Measurements from ENCODE around the gene ADAMTS18. TPM values are rescaled to one million over a fixed set of nuclear protein-coding genes. Genes with fewer than 3 reads are reported as not detected.

Gene ADAMTS18
- total and polyA plus RNA-seq, 9 of the 15 experiments (the other 6 are each of a cell fraction or from before 2014, with no cell fraction given), result not detected

- no peak overlapping the region for H3K27ac ChIP-seq (ENCODE audit: extremely low read depth, low read depth, low read length)
- no peaks in the 10 kb centered on the region for H3K4me1 ChIP-seq (replicated peaks in 1 of 2; ENCODE audit: control insufficient read depth in 2 of 2, insufficient read depth in 2 of 2, low read length in 2 of 2)
- TF ChIP-seq BACH1 (tag; IDR thresholded peaks at IDR 0.05) (no peak), RBM34 (IDR thresholded peaks at IDR 0.05; ENCODE audit: borderline replicate concordance, insufficient read depth, low read length) (no peak), JUN (IDR thresholded peaks at IDR 0.05; ENCODE audit: borderline replicate concordance, low read depth, low read length) (no peak), JUN (CRISPR knock-in tag; IDR thresholded peaks at IDR 0.05; ENCODE audit: borderline replicate concordance) (no peak)
- intact Hi-C loops (cut with micrococcal nuclease), result no loop called here
- H3K9ac ChIP-seq (ENCODE audit: insufficient read depth in 1 of 2, low read depth in 2 of 2, low read length in 2 of 2), result no peak overlapping the region
- ChIA-PET CTCF (ENCODE audit: low intra/inter-chr PET ratio) (no interaction called here), POLR2A (interaction anchor here (0.7 kb wide), 1 partner anchor 100 kb away, joined by 3 read pairs; no protein-coding TSS in a partner anchor)
- no peaks in the 10 kb centered on the region for H3K9me1 ChIP-seq (ENCODE audit: control insufficient read depth, insufficient read depth, low read length)
- H3K79me2 ChIP-seq (ENCODE audit: control insufficient read depth, insufficient read depth, low read length), result no peaks in the 10 kb centered on the region
- no peak overlapping the region for H3K4me2 ChIP-seq (ENCODE audit: insufficient read depth, low read length)
- H3K4me3 ChIP-seq, result no peak overlapping the region
- no TSS peak for BruUV-seq (replicated peaks)
- H4K20me1 ChIP-seq (replicated peaks; ENCODE audit: control insufficient read depth, insufficient read depth, low read length), result no peaks in the 10 kb centered on the region
- 0% methylated on average over 3 of the region's 3 CpGs for WGBS (ENCODE audit: insufficient coverage, low coverage, missing lambda C conversion rate)
- H3K9me3 ChIP-seq (replicated peaks; ENCODE audit: control insufficient read depth, insufficient read depth, low read depth, low read length), result no peaks in the 10 kb centered on the region
- no peak overlapping the region for H2AFZ ChIP-seq (ENCODE audit: low read depth, low read length)
- no peaks in the 10 kb centered on the region for H3K36me3 ChIP-seq (ENCODE audit: control insufficient read depth, insufficient read depth, low read length)
- H3K27me3 ChIP-seq (ENCODE audit: control insufficient read depth in 2 of 2, insufficient read depth in 2 of 2, low read length in 2 of 2), result no peaks in the 10 kb centered on the region
- no peak for DNase-seq (ENCODE audit: extremely low read depth in 1 of 4, low spot score in 3 of 4)
- FAIRE-seq, result no peak
- ATAC-seq, result no peak
- in situ Hi-C loops (cut with MboI), result no loop called here
These were observed 28.1 kb upstream of the ADAMTS18 start for GRCh38 chr16:77462894-77463293.

- no peak overlapping the region for H3K4me3 ChIP-seq
- no peaks in the 10 kb centered on the region for H3K79me2 ChIP-seq (ENCODE audit: control insufficient read depth, insufficient read depth, low read length)
- BruUV-seq (replicated peaks), result no TSS peak
- no peaks in the 10 kb centered on the region for H4K20me1 ChIP-seq (replicated peaks; ENCODE audit: control insufficient read depth, insufficient read depth, low read length)
- 0% methylated on average over 3 of the region's 3 CpGs for WGBS (ENCODE audit: insufficient coverage, low coverage, missing lambda C conversion rate)
- no peak overlapping the region for H3K27ac ChIP-seq (ENCODE audit: extremely low read depth, low read depth, low read length)
- intact Hi-C loops (cut with micrococcal nuclease), result no loop called here
- H3K27me3 ChIP-seq (ENCODE audit: control insufficient read depth in 2 of 2, insufficient read depth in 2 of 2, low read length in 2 of 2), result no peaks in the 10 kb centered on the region
- CTCF ChIA-PET (ENCODE audit: low intra/inter-chr PET ratio), result no interaction called here
- no peaks in the 10 kb centered on the region for H3K9me1 ChIP-seq (ENCODE audit: control insufficient read depth, insufficient read depth, low read length)
- in situ Hi-C loops (cut with MboI), result no loop called here
- H2AFZ ChIP-seq (ENCODE audit: low read depth, low read length), result no peak overlapping the region
- POLR2A ChIA-PET, result no interaction called here
- H3K4me2 ChIP-seq (ENCODE audit: insufficient read depth, low read length), result no peak overlapping the region
- H3K4me1 ChIP-seq (replicated peaks in 1 of 2; ENCODE audit: control insufficient read depth in 2 of 2, insufficient read depth in 2 of 2, low read length in 2 of 2), result no peaks in the 10 kb centered on the region
- no peaks in the 10 kb centered on the region for H3K9me3 ChIP-seq (replicated peaks; ENCODE audit: control insufficient read depth, insufficient read depth, low read depth, low read length)
- TF ChIP-seq ZNF436 (CRISPR knock-in tag; IDR thresholded peaks at IDR 0.05) (no peak), ZNF589 (CRISPR knock-in tag; IDR thresholded peaks at IDR 0.05; ENCODE audit: low read depth) (no peak), ARID1B (IDR thresholded peaks at IDR 0.05) (no peak), SIN3B (IDR thresholded peaks at IDR 0.05; ENCODE audit: low read depth) (no peak), POLR3G (IDR thresholded peaks at IDR 0.05; ENCODE audit: extremely low read depth, insufficient read length, insufficient replicate concordance) (no peak), ZNF655 (CRISPR knock-in tag; IDR thresholded peaks at IDR 0.05) (no peak), RUNX1 (IDR thresholded peaks at IDR 0.05; ENCODE audit: low read depth) (no peak), ZKSCAN3 (CRISPR knock-in tag; IDR thresholded peaks at IDR 0.05) (no peak), NRF1 (conservative IDR thresholded peaks at IDR 0.05 in 1 of 2, IDR thresholded peaks at IDR 0.05 in 1 of 2) (no peak), MED1 (CRISPR knock-in tag; IDR thresholded peaks at IDR 0.05; ENCODE audit: borderline replicate concordance) (no peak), ZBTB17 (CRISPR knock-in tag; IDR thresholded peaks at IDR 0.05) (no peak), ZFPM2 (CRISPR knock-in tag; IDR thresholded peaks at IDR 0.05) (no peak)
- DNase-seq (ENCODE audit: extremely low read depth in 1 of 4, low spot score in 3 of 4) (no peak), ATAC-seq (no peak), FAIRE-seq (no peak)
- no peaks in the 10 kb centered on the region for H3K36me3 ChIP-seq (ENCODE audit: control insufficient read depth, insufficient read depth, low read length)
- H3K9ac ChIP-seq (ENCODE audit: insufficient read depth in 1 of 2, low read depth in 2 of 2, low read length in 2 of 2), result no peak overlapping the region
These were observed 24.9 kb upstream of the ADAMTS18 start for GRCh38 chr16:77459534-77460254.
